NAMALWA (cell line): ENCODE measurements around the gene CPNE8.

Experiments
- DNase-seq: peaks from one replicate; pipeline ENCODE4 v3.0.0-alpha.2; 2015; ENCODE audit warnings: low spot score

The CPNE8 gene

DNA sequence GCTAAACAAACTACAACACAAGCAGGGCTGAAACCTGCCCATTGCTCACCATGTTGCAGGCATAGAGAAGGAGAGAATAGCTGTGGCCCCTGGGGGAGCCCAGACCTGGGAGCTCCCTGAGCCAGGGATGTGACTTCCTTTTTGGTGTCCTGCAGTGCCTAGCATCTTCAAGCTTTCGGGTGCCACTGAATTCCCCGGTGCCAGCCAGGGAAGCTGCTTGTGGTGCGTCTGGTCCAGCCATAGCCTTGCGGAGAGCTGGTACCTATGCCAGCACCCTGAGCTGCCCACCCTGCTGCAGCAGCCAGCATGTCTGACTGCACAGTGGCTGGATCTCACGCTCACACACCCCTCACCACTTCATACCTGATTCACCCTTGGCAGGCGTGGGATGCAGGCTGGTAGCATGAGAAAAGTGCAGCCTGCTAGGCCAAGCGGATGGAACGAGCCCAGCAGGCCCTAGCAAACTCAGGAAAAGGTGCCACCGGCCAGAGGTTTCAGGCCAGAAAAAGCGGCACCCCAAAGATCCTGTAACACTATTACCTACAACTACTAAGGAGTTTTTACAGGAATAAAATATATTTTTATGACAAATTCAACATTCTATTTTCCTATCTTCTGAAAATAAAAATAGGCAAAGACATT lies 183.7 kb downstream of the CPNE8 start:
- no peak for DNase-seq

DNA sequence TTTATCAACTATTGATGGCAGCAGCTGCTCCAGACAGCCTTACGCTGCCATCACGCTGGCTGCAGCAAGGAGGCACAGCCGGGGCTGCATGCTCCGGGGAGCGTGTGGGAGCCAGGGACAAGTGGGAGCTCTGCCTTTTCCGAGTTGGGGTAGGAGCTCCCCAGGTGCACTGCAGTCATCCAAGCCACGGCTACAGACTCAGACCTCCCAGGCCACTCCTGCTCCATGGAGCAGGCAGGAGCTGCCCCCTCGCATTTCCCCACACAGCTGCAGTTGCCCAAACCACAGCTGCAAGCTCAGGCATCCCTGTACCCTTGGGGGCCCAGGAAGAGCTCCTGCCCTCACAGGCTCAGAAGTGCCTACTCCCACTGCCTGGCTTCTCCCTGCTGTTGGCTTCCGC lies 184.7 kb downstream of the CPNE8 start:
- no peak for DNase-seq

DNA sequence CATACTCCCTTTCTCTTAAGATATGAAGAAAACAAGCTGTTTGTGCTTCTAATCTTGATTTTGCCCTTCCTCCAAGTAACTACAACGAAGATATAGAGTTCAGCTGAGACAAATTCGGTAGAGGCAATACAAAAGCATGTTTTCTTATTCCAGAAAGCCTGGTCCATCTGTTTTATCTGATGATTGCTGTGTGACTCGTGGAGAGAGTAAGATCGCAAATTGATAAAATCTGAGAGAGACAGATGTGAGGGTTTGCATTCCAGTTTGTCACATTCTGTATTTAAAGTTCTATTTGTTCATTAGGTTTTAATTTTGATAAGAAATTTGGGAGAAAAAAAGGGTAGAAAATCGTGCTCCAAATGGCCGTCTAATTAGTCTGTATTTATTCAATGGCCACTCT lies 192.1 kb downstream of the CPNE8 start:
- DNase-seq: no peak

DNA sequence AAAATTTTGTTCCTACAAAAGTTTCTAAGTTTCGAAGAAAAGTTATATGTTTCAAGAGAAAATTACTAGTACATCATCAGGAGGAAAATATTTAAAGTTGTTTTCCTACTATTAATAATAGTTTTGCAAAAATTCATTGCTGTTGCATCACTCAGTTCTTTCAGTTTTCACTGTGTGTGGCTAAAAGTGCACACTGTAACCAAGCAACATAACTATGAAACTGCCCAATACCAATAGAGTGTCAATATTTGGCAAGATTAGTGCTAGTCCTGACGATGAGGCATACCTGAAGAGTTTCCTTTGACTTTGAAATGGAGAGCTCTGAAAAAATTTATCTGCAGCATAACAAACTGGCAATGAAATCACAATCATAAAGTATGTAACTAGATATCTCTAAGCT lies 194.3 kb downstream of the CPNE8 start:
- no peak for DNase-seq

DNA sequence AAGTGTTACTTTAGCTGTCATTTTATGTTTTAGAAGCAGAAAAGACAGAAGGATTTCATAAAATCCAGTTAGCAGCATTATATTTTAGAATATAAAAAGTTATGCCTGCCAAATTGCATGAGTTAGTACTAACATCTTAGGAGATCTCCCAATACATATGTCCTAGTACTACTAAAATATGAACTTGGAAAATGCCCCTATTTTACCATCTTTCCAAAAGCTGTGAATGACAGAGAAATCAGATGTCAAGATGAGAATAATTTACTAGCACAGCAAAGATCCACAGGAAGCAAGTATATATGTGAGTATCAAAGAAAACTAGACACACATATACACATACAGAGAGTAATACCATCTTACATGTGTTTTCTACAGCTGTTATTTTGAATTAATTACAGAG lies 196.9 kb downstream of the CPNE8 start:
- DNase-seq: no peak

DNA sequence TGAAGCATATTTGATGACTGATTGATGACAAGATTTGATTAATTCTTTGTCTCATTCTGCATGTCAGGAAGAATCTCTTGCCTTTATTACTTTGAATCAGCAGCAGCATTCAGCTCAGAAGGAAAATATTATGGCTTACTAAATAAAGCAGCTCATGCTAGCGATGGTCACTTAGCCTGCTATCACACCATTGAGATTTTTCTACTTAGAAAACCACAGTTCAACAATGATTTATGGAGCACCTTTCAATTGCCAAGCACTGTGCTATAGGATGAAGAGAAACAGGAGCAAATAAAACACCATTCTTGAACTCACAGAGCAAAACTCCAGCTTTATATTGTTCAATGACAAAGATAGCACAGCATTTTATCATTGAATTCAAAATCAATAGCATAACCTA lies 197.7 kb downstream of the CPNE8 start:
- no peak for DNase-seq

DNA sequence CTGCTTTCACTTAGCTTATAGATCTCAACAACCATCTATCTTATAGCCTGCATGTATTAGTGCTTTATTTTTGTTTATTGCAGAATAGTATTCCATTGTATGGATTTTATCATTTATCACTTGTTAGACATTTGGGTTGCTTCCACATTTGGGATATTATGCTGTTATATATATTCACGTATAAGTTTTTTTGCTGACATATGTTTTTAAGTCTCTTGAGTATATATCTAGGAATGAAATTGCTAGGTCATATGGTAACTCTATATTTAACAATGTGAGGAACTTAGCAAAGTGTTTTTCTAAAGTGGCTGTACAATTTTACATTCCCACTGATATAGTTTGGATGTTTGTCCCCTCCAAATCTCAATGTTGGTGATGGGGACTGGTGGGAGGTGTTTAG lies 208.1 kb downstream of the CPNE8 start:
- no peak for DNase-seq

DNA sequence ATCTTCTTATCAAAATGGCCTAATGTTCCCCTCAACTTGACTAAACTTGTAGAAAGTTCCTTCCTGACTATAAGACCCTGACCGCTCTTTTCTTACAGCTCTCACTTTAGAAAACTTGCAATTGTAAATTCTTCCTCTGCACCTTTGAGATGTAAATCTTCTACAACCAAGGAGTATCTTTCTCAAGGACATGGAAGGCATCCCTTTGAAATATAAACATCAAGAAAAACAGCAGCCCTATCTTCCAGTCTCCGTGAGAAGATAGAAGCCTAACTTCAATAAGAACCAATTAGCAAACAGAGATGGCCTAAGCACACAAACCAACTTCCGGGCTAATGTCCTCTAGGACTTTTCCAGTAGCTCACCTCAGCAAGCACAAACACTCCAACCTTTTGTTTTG lies 210.3 kb downstream of the CPNE8 start:
- DNase-seq: no peak

DNA sequence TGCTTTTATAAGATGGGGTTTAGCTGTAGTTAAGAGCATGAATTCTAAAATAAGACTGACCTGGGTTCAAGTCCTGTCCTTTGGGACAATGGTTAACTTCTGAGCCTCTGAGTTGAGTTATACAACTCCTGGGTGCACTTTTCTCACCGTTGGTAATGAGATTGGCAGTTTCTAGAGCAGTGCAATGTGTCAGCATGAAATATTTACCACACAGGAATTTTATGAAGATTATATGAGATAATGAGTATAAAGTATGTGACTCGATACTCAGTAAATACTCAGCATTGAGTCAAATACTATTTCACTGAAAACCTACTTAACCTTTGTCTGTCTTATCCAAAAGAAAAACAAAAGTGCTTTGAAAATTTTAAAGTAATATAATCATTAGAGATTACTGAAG lies 214.2 kb downstream of the CPNE8 start:
- no peak for DNase-seq

DNA sequence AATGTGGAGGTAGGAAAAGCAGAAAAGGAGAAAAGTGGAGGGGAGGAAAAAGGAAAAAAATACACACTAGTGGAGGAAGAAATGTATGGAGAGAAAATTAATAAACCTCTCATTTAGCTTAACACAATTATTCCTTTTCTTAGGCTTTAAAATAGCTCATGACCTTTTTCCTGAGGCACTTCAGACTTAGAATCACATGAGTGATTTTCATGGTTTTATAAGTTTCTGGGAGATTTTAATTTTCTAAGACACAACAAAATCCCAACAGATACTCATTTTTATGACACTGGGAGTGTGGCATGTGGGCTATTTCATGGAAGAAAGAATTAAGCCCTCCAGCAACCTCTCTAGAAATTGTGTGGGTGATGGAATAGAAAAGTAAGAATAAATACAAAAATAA lies 214.7 kb downstream of the CPNE8 start:
- DNase-seq: no peak

DNA sequence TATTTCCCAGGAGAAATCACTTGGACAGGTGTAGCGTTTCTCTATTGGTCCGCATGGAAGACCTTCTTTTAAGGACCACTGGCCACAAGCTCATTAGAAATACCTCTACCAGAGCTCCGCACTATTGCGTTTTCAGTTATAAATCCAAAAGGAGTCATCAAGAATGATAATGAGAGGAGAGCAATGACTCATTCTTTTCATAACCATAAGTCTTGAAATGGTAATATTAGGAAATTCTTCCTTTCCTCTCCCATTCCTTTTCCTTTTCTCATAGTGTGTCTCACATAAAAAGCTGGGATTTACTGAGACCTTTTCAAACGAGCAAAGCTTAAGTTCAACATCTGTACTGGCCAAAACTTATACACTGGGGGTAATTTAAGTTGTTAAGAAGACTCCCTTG lies 215.7 kb downstream of the CPNE8 start:
- no peak for DNase-seq

DNA sequence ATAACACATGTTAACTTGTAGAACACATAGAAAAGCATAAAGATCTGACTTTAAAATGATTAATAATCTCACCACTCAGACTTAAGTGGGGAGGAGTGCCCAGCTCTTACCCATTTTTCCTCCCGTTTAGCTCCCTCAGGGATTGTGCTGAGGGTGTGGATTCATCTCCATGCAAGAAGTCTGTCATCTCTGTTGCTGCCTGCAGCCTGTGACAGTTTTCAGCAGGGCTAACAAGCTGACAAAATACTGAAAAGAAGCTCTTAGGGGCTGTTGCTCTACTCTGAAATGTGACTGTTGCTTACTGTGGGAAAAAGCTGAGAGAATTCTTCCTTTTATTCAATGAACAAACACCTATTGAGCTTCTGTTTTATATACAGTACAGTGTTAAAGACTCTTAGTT lies 216.2 kb downstream of the CPNE8 start:
- DNase-seq: no peak

DNA sequence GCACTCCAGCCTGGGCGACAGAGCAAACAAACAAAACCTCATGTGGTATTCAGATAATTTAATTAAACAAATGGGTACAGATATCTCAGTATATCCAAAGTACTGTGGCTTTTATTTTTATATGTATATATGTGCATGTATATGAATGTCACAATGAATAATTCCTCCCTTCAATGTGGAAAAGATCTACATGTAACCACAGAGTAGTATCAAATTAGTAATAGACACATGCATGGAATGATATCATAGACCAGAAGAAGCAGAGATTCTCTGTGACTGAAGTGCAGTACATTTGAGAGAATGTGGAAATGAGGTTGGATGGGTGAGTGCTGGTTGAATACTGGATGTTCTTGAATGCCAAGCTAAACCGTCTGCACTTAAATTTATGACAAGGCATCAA lies 222.9 kb downstream of the CPNE8 start:
- DNase-seq: no peak

DNA sequence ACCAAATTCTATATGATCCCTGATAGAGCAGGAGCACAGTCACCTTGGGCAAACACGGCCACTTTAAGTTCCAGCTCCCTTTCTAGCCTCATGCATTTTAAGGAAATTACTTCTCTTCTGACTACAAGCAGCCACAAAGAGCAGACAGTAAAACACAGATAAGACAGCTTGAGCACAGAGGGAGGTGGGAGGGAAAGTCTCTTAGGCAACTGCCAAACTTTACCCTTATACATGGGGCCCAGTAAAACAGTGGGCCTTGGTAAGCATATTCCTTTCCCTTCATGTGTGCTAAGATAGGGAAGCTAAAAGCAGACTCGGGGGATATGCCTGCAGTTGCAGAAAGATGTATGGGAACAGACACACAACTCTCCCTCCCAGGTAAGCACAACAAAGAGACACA lies 235.9 kb downstream of the CPNE8 start:
- no peak for DNase-seq

DNA sequence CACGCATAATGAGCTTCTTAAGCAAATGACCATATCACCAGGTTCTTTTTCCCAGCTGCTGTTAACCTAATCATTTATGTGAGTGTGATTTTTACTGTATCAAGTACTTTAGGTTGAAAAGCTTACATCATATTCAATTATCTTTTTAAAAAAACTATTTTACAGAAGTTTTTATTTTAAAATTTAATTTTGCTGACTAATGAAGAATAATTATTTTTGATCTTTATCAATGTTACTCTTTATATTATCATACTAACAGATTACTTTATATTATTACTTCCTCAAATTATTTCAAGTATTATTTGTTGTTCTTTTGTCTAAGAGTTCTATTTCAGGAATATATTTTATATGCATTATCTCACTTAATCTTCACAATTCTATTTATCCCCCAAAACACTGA lies 236.3 kb downstream of the CPNE8 start:
- DNase-seq: no peak

DNA sequence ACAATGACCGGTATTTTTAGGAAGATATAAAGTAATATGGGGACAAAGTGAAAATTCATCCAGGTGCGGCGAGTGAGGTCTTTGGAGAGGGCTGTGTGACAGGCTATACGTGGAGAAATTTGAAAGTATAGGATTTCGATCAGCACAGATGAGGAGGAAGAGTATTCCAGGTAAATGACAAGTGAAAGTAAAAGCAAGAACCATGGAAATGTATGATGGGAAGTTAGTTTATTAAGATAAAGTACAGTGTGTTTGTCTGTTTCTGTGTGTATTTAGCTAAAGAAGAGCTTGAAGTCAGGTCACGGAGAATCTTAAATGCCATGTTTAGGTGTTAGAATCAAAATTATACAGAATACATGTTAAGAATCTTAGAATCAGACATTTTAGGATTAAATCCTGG lies 239.0 kb downstream of the CPNE8 start:
- no peak for DNase-seq

DNA sequence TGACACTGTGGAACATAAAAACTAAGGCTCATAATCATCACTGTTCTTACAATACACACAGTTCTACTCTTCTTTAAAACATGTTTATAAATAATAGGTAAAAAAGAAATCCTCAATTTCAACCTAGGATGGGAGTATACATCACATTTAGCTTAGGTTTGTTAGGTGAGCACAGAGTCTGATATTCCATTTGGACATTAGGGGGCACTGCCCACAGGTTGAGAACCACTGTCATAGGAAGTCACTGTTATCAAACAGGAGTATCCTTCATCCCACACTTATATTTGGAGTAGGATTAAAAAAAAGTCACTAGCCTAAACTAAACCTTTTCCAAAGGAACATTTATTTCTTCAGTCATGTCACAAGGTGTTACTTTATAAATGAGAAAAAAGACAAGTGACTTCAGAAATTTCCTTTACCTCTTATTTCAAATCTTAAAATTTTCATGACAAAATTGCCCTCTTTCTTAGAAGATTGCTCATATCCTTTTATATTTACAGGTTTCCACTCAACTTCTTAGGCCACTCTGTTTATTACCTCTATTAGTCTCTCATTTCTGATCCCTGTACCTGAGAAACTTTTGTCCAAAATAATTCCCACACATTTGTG lies 240.6 kb downstream of the CPNE8 start:
- peak; percentile 16 for DNase-seq

DNA sequence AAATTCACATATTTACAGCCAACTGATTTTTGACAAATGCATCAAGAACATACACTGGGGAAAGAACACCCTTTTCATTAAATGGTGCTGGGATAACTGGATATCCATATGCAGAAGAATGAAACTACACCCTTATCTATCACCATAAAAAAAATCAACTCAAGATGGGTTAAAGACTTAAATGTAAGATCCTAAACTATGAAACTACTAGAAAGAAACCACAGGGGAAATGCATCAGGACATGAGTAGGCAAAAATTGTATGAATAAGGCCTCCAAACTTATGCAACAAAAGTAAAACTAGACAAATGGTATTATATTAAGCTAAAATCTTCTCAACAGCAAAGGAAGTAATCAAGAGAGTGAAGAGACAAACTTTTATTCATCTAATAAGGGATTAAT lies 242.6 kb downstream of the CPNE8 start:
- no peak for DNase-seq

DNA sequence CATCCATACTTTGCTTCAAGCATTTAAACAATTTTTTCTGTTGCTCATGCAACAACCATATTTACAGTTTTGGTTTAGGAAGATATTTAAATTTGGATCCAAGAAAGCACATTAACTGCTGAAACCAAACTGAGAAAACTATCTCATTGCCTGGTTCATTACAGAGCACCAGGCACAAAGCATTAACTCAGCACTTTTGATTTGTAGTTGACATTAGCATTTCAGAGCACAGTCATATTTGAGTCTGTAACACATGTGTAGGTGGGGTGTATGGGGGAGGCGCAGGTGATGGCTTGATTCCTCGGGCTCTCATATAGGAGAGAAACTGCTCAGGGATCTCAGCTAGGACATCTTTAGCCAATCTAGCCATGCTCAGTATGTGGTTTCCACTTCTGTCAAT lies 251.7 kb downstream of the CPNE8 start:
- no peak for DNase-seq

DNA sequence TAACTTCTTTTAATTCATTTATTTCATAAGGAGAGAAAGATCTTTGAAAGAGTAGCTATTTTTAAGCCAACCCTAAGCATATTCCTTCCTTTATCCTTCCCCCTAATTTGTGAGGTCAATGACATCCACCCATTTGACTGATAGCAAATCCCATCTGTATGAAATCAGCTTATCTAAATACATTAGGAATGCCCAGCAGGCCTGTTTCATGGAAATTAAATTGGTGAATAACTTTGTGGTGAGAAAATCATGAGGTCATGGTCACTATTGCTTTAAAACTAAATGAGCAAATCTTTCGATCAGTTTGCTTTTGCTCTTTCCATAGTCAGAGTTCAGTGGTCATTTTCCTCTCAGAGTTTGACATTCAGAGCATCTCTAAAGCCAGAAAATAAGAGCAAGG lies 256.6 kb downstream of the CPNE8 start:
- DNase-seq: no peak

DNA sequence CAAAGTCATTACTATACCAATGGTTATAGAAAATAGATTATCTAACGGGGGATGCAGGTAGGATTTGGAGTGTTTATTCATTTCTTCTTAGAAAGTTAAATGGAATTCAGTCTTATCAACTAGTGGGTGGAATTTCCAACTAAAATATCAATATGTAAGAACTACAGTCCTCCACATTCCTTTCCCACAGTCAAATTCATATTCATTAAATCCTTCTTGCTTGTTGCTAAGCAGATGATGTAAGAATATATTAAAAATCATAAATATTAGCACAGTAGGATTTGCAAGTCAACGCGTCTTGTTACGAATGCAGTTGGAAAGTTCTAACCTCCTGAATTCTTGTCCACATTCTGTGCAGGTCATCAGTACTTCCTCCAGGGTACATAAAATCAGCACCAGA lies 259.2 kb downstream of the CPNE8 start:
- no peak for DNase-seq

DNA sequence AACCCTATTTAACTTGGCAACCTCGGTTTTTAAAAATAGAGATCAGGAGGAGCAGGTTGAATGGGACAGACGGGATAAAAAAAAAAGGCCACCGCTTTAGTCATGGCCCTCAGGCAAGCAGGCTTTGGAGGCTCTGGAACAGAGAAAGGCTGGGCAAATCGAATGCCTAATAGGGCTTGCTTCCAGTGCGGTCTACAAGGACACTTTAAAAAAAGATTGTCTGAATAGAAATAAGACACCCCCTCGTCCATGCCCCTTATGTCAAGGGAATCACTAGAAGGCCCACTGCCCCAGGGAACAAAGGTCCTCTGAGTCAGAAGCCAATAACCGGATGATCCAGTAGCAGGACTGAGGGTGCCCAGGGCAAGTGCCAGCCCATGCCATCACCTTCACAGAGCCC lies 265.8 kb downstream of the CPNE8 start:
- no peak for DNase-seq

DNA sequence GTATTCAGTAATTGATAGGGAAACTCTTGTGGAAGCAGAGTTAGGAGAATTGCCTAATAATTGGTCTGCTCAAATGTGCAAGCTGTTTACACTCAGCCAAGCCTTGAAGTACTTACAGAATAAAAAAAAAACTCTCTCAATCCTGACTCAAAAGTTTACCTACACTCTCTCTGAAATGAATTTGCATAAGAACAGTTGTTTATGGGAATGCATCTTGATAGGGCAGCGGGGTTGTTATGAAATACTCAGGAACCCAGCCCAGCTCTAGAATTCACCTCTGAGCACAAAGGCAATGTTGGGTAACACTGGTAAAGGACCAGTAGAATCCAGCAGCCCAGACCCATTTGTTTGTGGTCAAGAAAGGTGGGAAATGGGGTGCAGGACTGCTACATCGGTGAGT lies 267.0 kb downstream of the CPNE8 start:
- DNase-seq: no peak

DNA sequence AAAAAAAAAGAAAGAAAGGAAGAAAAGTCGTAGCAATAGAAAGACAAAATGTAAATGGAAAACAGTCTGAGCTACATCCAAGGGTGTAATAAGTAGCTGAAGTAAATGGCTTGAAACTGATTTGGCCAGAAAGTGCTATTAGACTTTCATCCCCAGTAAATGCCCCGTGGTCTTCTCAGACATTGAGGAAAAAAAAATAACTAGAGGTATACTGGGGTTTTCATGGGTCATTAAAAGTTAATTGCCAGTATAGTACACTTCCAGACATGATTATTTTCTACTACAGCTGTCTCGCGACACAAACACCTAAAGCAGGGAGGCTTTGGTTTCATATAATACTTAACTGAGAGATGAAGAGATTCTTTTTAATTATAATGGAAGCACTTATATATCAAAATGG lies 271.9 kb downstream of the CPNE8 start:
- no peak for DNase-seq

DNA sequence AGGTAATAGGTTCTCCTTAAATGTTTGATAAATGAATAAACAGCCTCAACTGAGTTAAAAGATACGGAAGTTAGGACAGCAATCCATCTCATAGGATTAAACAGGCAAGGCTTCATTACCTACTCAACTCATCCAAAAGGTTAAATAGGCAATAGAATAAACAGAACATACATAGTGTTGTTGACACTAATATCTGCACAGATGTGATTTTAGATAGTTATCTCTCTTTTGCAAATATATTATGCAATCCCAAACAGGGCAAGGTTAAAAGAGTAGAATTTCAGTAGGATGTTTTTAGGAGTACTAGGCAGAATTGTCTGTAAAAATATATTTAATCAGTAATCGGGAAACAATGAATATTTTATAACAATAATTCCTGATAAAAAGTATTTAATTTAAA lies 276.3 kb downstream of the CPNE8 start:
- DNase-seq: no peak
